ENCODE data around the gene RABGGTA. TPM values are rescaled to one million over a fixed set of nuclear protein-coding genes. Genes with fewer than 3 reads are reported as not detected.

RABGGTA gene
- total RNA-seq, 2 donors from 2014 or later, result 28.2 to 44.7 TPM

DNA sequence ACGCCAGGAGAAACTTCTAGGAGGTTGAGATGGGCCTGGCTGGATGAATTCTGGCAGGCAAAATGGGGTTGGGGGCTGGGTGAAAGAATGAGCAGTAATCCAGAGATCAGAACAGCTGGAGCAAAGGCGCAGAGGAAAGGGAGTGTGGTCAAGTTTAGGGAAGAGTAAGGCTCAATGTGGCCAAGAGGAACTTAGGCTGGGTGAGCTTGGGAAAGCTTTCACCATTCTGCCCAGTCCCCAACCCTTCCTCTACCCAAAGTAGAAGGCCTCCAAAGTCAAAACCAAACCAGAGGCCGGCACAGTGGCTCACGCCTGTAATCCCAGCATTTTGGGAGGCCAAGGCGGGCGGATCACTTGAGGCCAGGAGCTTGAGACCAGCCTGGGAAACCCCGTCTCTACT, 10.2 kb upstream of the RABGGTA start:
- ATAC-seq (ENCODE audit: insufficient number of reproducible peaks, low FRiP score, low read depth), result no peak

DNA sequence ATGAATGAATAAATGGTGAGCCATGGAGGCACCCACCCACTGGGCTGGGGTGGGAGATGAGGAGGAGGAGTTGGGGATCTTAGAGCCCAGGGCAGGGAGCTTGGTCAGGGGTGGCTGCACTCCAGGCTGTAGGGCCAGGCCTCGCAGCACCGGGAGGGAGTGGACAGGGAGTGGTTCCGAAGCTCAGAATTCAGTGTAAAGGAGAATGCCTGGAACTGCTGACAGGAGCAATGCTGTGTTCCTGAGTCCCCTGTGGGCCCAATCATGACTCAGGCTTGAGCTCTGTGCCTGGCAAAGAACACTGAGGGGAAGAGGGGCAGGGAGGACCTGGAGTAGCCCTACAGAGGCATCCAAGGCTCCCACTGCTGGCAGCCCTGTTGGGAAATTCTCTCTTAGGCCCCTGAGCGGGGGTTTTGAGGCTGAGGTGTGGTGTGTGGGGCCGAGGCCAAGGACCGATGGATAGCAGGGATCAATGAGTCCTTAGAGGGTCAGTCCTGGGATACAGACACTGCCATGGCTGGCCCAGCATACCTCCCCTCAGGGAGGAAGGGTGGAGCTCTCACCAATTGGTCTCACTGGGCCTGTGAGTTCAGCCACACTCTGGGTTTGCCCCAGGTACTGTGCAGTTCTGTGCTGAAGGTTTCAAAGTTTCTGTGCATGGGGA, 9.5 kb upstream of the RABGGTA start:
- Histone ChIP-seq H3K9me3 (no peaks in the 10 kb centered on the region), H3K27me3 (replicated peaks; ENCODE audit: insufficient read depth) (no peaks in the 10 kb centered on the region), H3K4me3 (no peak overlapping the region), H3K36me3 (no peaks in the 10 kb centered on the region), H3K4me1 (ENCODE audit: control insufficient read depth in 1 of 2, low read depth in 2 of 2) (no peaks in the 10 kb centered on the region), H3K27ac (no peak overlapping the region)
- no peak for TF ChIP-seq CTCF (IDR thresholded peaks at IDR 0.05)
- DNase-seq (ENCODE audit: low spot score) (no peak), ATAC-seq (ENCODE audit: insufficient number of reproducible peaks, low FRiP score, low read depth) (no peak)

More for the DNA sequence above, 10.2 kb upstream of the RABGGTA start:
- Histone ChIP-seq H3K27me3 (replicated peaks; ENCODE audit: insufficient read depth) (no peaks in the 10 kb centered on the region), H3K36me3 (no peaks in the 10 kb centered on the region), H3K4me3 (no peak overlapping the region), H3K9me3 (no peaks in the 10 kb centered on the region), H3K4me1 (ENCODE audit: control insufficient read depth in 1 of 2, low read depth in 2 of 2) (no peaks in the 10 kb centered on the region), H3K27ac (no peak overlapping the region)
- DNase-seq (ENCODE audit: low spot score), result no peak
- TF ChIP-seq CTCF (IDR thresholded peaks at IDR 0.05), result no peak

GRCh38 chr14:24279301-24280186, 8.1 kb upstream of the RABGGTA start:
- no peak overlapping the region for H3K4me3 ChIP-seq
- no peaks in the 10 kb centered on the region for H3K27me3 ChIP-seq (replicated peaks; ENCODE audit: insufficient read depth)
- DNase-seq (ENCODE audit: low spot score) (no peak), ATAC-seq (ENCODE audit: insufficient number of reproducible peaks, low FRiP score, low read depth) (no peak)
- H3K9me3 ChIP-seq, result no peaks in the 10 kb centered on the region
- no peak for TF ChIP-seq CTCF (IDR thresholded peaks at IDR 0.05)
- H3K27ac ChIP-seq, result no peak overlapping the region
- H3K36me3 ChIP-seq, result no peaks in the 10 kb centered on the region
- no peaks in the 10 kb centered on the region for H3K4me1 ChIP-seq (ENCODE audit: control insufficient read depth in 1 of 2, low read depth in 2 of 2)

GRCh38 chr14:24278424-24278823, 7.0 kb upstream of the RABGGTA start:
- Histone ChIP-seq H3K4me1 (ENCODE audit: control insufficient read depth in 1 of 2, low read depth in 2 of 2) (no peaks in the 10 kb centered on the region), H3K27me3 (replicated peaks; ENCODE audit: insufficient read depth) (no peaks in the 10 kb centered on the region), H3K4me3 (no peak overlapping the region), H3K9me3 (no peaks in the 10 kb centered on the region), H3K27ac (no peak overlapping the region), H3K36me3 (no peaks in the 10 kb centered on the region)
- no peak for ATAC-seq (ENCODE audit: insufficient number of reproducible peaks, low FRiP score, low read depth)
- DNase-seq (ENCODE audit: low spot score), result no peak
- no peak for TF ChIP-seq CTCF (IDR thresholded peaks at IDR 0.05)

DNA sequence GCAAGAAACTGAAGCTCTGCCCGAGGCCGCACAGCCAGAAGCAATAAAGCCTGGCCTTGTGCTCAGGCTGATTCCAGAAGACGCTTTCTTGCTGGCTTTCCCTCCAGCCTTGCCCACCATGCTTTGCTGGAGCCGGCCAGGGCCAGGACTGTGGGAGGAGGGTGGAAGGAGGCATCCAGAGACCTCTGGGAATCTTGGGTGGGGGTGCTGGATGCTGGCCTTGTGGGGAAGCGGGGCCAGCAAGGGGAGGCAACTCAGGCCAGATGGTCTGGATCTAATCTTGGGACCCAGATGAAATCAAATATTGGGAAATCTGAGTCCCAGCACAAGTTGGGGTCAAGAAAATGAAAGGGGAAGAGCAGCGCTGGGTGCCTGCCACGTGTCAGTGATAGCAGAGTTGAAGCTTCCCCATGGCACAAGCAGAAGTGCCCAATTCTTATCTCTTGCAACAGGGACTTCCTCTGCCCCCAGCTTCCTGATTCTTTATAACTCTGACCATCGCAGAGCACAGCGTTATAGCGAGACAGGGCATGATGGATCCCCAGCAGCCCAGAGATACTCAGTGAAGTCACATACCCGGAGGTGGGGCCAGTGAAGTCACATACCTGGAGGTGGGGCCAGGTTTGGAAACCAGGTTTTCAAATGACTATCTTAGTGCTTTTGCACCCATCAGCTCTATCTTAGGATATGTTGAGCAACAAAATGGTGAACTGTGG, 6.4 kb upstream of the RABGGTA start:
- no peak overlapping the region for H3K4me3 ChIP-seq
- no peak overlapping the region for H3K27ac ChIP-seq
- DNase-seq (ENCODE audit: low spot score), result no peak
- H3K36me3 ChIP-seq, result no peaks in the 10 kb centered on the region
- no peaks in the 10 kb centered on the region for H3K9me3 ChIP-seq
- H3K4me1 ChIP-seq (ENCODE audit: control insufficient read depth in 1 of 2, low read depth in 2 of 2), result no peaks in the 10 kb centered on the region
- TF ChIP-seq CTCF (IDR thresholded peaks at IDR 0.05), result no peak
- no peak for ATAC-seq (ENCODE audit: insufficient number of reproducible peaks, low FRiP score, low read depth)
- no peaks in the 10 kb centered on the region for H3K27me3 ChIP-seq (replicated peaks; ENCODE audit: insufficient read depth)

Measured in thoracic aorta (tissue), 2 donors.